ENCODE measurements around the gene SNRNP70. TPM values are rescaled to one million over a fixed set of nuclear protein-coding genes. Genes with fewer than 3 reads are reported as not detected.
A peak's percentile ranks its signal among the peaks of the same experiment; 100 is the strongest.

The SNRNP70 gene
- total and polyA plus RNA-seq, 2 of the 13 experiments (the other 11 are each of a cell fraction or from before 2014, with no cell fraction given) = 150 to 210 TPM

- TF ChIP-seq SP4 (CRISPR knock-in tag; IDR thresholded peaks at IDR 0.05) (peak; percentile 18), THYN1 (CRISPR knock-in tag; IDR thresholded peaks at IDR 0.05; ENCODE audit: borderline replicate concordance, low read depth) (no peak), TOPORS (CRISPR knock-in tag; IDR thresholded peaks at IDR 0.05) (0 out of 2 replicates have a peak, but pooled peaks have one; percentile 56), ARID2 (CRISPR knock-in tag; IDR thresholded peaks at IDR 0.05; ENCODE audit: borderline replicate concordance) (no peak), TCF7 (IDR thresholded peaks at IDR 0.05; ENCODE audit: low read depth) (no peak), ONECUT2 (CRISPR knock-in tag; IDR thresholded peaks at IDR 0.05) (no peak), MBD4 (IDR thresholded peaks at IDR 0.05; ENCODE audit: borderline replicate concordance, low read length) (no peak), ZFP37 (CRISPR knock-in tag; IDR thresholded peaks at IDR 0.05; ENCODE audit: borderline replicate concordance) (peak; percentile 94), ZNF768 (CRISPR knock-in tag; IDR thresholded peaks at IDR 0.05) (peak; percentile 75; the same call in 1 of the 2 replicates), ZNF850 (CRISPR knock-in tag; conservative IDR thresholded peaks at IDR 0.05) (no peak), NFE2 (CRISPR knock-in tag; IDR thresholded peaks at IDR 0.05) (no peak), ZNF589 (CRISPR knock-in tag; conservative IDR thresholded peaks at IDR 0.05) (peak; percentile 78; the same call in 1 of the 2 replicates), ZBTB43 (CRISPR knock-in tag; conservative IDR thresholded peaks at IDR 0.05) (peak; percentile 78), ZBTB2 (CRISPR knock-in tag; IDR thresholded peaks at IDR 0.05; ENCODE audit: low read depth) (0 out of 2 replicates have a peak, but pooled peaks have one; percentile 32), ZNF605 (CRISPR knock-in tag; IDR thresholded peaks at IDR 0.05) (no peak), ZNF430 (CRISPR knock-in tag; IDR thresholded peaks at IDR 0.05) (peak; percentile 92), KDM4B (CRISPR knock-in tag; IDR thresholded peaks at IDR 0.05) (0 out of 2 replicates have a peak, but pooled peaks have one; percentile 37), STAT5B (CRISPR knock-in tag; IDR thresholded peaks at IDR 0.05) (peak; percentile 73; the same call in 1 of the 2 replicates), ZBTB7B (CRISPR knock-in tag; IDR thresholded peaks at IDR 0.05) (no peak; the same call in 1 of the 2 replicates), CHCHD3 (CRISPR knock-in tag; IDR thresholded peaks at IDR 0.05) (0 out of 2 replicates have a peak, but pooled peaks have one; percentile 51), HNRNPLL (IDR thresholded peaks at IDR 0.05; ENCODE audit: low read depth, low read length, poor library complexity, severe bottlenecking) (no peak), ZNF326 (CRISPR knock-in tag; IDR thresholded peaks at IDR 0.05; ENCODE audit: borderline replicate concordance) (no peak)
- TF ChIP-seq, protein P1, sequence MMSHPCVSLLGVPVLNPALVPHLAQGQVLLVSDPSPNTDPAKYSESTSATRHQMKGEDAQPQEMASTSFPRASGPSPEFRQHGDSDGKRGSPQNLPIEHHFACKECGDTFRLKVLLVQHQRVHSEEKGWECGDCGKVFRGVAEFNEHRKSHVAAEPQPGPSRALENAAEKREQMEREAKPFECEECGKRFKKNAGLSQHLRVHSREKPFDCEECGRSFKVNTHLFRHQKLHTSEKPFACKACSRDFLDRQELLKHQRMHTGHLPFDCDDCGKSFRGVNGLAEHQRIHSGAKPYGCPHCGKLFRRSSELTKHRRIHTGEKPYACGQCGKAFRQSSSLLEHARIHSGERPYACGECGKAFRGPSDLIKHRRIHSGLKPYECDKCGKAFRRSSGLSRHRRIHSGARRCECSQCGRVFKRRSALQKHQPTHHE (CRISPR knock-in tag; IDR thresholded peaks at IDR 0.05; ENCODE audit: borderline replicate concordance) = no peak
- TF ChIP-seq, protein P2, sequence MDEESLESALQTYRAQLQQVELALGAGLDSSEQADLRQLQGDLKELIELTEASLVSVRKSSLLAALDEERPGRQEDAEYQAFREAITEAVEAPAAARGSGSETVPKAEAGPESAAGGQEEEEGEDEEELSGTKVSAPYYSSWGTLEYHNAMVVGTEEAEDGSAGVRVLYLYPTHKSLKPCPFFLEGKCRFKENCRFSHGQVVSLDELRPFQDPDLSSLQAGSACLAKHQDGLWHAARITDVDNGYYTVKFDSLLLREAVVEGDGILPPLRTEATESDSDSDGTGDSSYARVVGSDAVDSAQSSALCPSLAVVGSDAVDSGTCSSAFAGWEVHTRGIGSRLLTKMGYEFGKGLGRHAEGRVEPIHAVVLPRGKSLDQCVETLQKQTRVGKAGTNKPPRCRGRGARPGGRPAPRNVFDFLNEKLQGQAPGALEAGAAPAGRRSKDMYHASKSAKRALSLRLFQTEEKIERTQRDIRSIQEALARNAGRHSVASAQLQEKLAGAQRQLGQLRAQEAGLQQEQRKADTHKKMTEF (CRISPR knock-in tag; IDR thresholded peaks at IDR 0.05) = peak; percentile 79; the same call in 1 of the 2 replicates
Observed at GRCh38 chr19:49119411-49120324, 34.4 kb downstream of the SNRNP70 start, which contains the start of gene PPFIA3 (continued).
